Measurements from ENCODE around the gene NPHP4. TPM values are rescaled to one million over a fixed set of nuclear protein-coding genes. Genes with fewer than 3 reads are reported as not detected.
A peak's percentile ranks its signal among the peaks of the same experiment; 100 is the strongest.

Gene NPHP4
- total RNA-seq, 1 donor from 2014 or later, result 33.2 TPM

GRCh38 chr1:6033986-6034749 lies 41.9 kb upstream of the NPHP4 start:
- peaks cover 15% of the 10 kb centered on the region for H3K27me3 Mint-ChIP-seq (ENCODE audit: low read depth)
- H3K4me1 Mint-ChIP-seq, result peaks cover 17% of the 10 kb centered on the region
- TF ChIP-seq CTCF (conservative IDR thresholded peaks at IDR 0.05), result peak; percentile 71
- H3K4me3 Mint-ChIP-seq, result peak overlapping the region; percentile 51
- DNase-seq (ENCODE audit: low read depth, low spot score), result peak; percentile 70
- H3K36me3 Mint-ChIP-seq (ENCODE audit: low read depth), result no peaks in the 10 kb centered on the region
- no peaks in the 10 kb centered on the region for H3K9me3 Mint-ChIP-seq
- no peak overlapping the region for H3K27ac Mint-ChIP-seq (ENCODE audit: unreplicated experiment)

- H3K27ac Mint-ChIP-seq (ENCODE audit: unreplicated experiment), result no peak overlapping the region
- peaks cover 22% of the 10 kb centered on the region for H3K4me1 Mint-ChIP-seq
- H3K27me3 Mint-ChIP-seq (ENCODE audit: low read depth), result peaks cover 15% of the 10 kb centered on the region
- H3K4me3 Mint-ChIP-seq, result no peak overlapping the region
- no peaks in the 10 kb centered on the region for H3K36me3 Mint-ChIP-seq (ENCODE audit: low read depth)
- H3K9me3 Mint-ChIP-seq, result no peaks in the 10 kb centered on the region
- DNase-seq (ENCODE audit: low read depth, low spot score), result no peak
- no peak for TF ChIP-seq CTCF (conservative IDR thresholded peaks at IDR 0.05)
Observed at GRCh38 chr1:6033124-6033523, 40.9 kb upstream of the NPHP4 start.

- no peak overlapping the region for H3K4me3 Mint-ChIP-seq
- H3K27ac Mint-ChIP-seq (ENCODE audit: unreplicated experiment), result no peak overlapping the region
- no peaks in the 10 kb centered on the region for H3K9me3 Mint-ChIP-seq
- H3K27me3 Mint-ChIP-seq (ENCODE audit: low read depth), result peaks cover 15% of the 10 kb centered on the region
- no peak for TF ChIP-seq CTCF (conservative IDR thresholded peaks at IDR 0.05)
- peaks cover 20% of the 10 kb centered on the region for H3K4me1 Mint-ChIP-seq
- no peaks in the 10 kb centered on the region for H3K36me3 Mint-ChIP-seq (ENCODE audit: low read depth)
- no peak for DNase-seq (ENCODE audit: low read depth, low spot score)
Observed at GRCh38 chr1:6030547-6031261, 38.5 kb upstream of the NPHP4 start.

- H3K4me3 Mint-ChIP-seq, result no peak overlapping the region
- peaks cover 20% of the 10 kb centered on the region for H3K4me1 Mint-ChIP-seq
- no peak for DNase-seq (ENCODE audit: low read depth, low spot score)
- H3K27me3 Mint-ChIP-seq (ENCODE audit: low read depth), result peaks cover 13% of the 10 kb centered on the region
- no peak overlapping the region for H3K27ac Mint-ChIP-seq (ENCODE audit: unreplicated experiment)
- no peaks in the 10 kb centered on the region for H3K9me3 Mint-ChIP-seq
- no peak for TF ChIP-seq CTCF (conservative IDR thresholded peaks at IDR 0.05)
- no peaks in the 10 kb centered on the region for H3K36me3 Mint-ChIP-seq (ENCODE audit: low read depth)
Observed at GRCh38 chr1:6030132-6030531, 37.9 kb upstream of the NPHP4 start.

- no peak for TF ChIP-seq CTCF (conservative IDR thresholded peaks at IDR 0.05)
- no peak overlapping the region for H3K4me3 Mint-ChIP-seq
- peaks cover 16% of the 10 kb centered on the region for H3K4me1 Mint-ChIP-seq
- H3K27ac Mint-ChIP-seq (ENCODE audit: unreplicated experiment), result no peak overlapping the region
- no peaks in the 10 kb centered on the region for H3K36me3 Mint-ChIP-seq (ENCODE audit: low read depth)
- peaks cover 8% of the 10 kb centered on the region for H3K27me3 Mint-ChIP-seq (ENCODE audit: low read depth)
- DNase-seq (ENCODE audit: low read depth, low spot score), result no peak
- H3K9me3 Mint-ChIP-seq, result no peaks in the 10 kb centered on the region
Observed at GRCh38 chr1:6029351-6029750, 37.1 kb upstream of the NPHP4 start.

Measured in neural crest cell (in vitro differentiated cells).